ENCODE results near the gene GFPT1.
A peak's percentile ranks its signal among the peaks of the same experiment; 100 is the strongest.

The GFPT1 gene

DNA sequence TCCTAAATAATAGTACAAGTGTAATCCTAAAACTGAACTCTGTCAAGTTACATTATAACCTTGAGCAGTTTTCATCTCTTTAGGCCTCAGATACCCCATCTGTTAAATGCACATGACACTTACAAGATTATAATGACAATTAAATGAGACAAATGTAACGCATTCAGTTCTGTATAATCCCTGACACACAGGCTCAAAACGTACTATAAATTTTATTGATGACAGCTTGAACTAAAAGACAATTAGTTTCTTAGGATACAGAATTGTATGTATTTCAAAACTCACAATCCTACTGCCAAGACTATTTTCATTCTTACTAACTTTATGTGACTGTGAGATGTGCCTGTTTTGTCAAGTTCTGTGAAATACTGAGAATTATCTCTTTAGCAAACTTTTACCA, 56.2 kb downstream of the GFPT1 start:
- DNase-seq, result no peak

DNA sequence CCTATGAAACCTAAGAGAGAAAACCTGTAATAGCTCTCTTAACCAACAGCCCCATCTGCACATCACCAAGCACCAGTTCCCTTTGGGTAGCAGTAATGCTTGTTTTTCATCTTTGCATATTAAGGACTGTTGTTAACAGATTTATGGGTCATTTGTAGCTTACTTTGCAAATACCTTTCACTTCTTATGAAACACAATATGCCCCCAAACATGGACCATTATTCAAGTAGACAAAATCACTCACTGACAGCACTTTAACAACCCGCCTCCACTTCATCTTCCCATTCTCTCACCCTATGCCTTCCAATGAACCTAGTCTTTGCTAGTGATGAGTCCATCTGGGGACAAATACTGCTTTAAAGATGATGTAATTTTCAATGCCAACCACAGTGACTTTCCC, 64.4 kb downstream of the GFPT1 start:
- no peak for DNase-seq

DNA sequence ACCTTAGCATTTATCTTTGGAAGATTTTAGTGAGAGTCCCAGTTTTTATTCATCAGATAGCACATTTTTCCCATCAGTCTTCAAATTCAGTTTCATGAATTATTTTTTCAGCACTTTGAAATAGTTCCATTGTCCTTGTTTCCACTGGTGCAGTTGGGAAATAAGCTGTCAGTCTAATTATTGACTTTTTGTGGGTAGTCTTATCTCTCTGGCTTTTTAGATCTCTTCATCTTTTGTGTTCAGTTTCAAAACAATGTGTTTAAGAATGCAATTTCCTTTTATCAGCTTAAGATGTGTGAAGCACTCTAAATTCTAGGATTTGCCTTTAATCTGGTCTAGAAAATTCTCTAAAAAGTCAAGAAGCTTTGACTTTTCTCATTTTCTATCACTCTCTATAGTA, 70.5 kb downstream of the GFPT1 start:
- DNase-seq, result no peak

DNA sequence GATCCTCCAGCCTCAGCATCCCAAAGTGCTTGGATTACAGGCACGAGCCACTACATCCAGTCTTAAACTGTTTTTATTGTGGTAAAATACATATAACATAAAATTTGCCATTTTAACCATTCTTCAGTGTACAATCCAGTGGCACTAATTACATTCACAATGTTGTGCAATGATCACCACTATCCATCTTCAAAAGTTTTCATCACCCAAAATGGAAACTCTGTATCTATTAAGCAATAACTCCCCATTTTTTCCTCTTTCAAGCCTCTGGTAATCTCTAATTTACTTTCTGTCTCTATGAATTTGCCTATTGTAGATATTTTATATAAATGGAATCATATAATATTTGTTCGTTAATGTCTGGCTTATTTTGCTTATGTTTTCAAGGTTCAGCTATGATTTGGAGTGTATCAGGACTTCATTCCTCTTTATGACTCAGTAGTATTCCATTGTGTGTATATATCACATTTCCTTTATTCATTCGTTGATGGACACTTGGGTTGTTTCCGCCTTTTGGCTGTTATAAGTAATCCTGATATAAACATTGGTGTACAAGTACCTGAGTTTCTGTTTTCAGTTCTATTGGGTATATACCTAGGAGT, 71.8 kb downstream of the GFPT1 start:
- DNase-seq, result no peak

DNA sequence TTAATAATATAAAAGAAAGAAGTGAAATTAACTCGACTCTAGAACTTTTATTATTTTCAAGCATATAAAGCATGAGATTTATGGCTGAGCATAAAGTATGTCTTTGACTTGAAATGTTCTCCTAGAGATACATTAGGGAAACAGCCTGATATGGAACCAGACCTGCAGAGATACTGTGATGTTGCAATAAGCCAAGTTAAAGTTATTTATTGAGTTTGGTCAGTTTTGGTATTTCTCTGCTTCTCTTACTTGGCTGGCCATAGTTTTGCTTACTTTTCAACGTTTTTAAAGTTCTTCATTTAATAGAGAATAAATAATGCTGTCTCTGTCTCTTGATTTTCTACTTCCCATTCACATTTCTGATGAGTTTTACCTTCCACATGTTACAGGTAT, 76.0 kb downstream of the GFPT1 start:
- no peak for DNase-seq

DNA sequence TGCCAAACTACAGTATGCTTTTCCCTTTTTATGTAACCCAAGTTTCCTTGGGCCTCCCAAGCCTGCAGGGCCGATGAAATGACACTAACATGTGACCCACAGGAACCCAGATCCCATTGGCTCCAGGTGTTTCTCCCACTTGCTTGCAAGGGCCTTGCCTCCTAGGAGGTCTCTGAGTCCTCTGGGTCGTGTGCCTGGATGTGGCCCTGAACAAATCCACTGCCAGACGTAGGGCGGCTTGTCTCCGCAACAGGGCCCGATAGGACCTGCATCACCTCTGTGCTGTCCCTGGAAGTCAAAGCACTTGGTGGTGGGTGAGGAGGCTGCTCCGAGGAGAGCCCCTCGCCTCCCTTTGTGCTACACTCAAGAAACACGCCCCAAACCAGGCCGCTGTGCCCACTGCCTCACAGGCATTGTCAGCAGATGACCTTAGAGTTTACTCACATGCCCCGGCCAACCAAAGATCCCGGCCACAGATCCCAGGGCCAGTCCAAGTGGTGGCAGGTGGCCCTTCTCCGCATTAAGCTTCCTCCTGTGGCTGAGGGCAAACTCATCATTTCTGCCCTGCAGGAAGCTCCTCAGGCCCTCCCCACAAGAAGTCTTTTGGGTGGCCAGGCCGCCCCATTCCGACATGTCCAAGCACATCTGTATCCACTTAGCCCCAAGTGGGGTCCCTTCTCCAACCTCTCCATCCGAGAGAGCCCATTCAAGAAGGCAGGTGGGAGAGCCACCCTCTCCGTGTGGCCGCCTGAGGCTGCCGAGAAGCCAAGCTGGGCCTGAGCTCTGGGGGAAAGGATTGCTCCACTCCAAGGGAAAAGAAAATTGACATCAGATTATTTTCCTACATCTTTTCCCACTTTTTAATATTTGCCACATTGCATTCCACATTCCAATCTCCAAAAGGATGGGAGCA, 76.7 kb downstream of the GFPT1 start:
- DNase-seq, result no peak

DNA sequence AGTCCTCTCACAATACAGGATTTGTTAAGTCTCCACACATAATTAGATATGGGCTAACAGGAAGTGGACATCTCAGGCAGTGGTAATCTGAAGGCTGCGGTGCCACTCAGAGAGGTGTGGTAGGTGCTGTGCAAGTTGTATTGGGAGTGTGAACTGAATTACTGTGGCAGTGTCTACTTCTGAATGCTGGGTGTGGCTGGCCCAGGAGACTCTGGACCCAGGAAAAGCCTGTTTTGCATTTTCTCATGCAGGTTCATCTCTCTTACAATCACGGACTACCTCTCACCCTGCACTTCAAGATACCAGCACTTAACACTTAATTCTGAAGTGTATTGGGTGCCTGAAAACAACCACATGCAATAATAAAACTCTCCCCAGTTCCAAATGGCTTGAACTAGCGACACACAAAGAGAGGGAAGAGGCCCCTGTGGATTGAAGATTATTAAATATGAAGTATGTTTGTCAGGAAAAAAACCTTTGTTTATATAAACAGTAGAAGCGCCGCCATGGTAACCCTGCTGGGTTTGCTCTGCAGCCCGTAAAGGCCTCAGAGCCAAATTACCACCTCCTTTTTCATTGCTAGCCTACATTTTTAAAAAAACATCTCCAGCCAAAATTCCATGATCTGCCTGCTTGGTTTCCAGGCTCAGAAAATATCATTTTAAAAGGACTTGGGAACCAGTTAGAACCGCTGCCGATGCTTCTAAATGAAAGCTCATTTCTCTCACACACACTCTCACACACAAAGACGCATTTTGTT, 77.5 kb downstream of the GFPT1 start:
- DNase-seq, result no peak

DNA sequence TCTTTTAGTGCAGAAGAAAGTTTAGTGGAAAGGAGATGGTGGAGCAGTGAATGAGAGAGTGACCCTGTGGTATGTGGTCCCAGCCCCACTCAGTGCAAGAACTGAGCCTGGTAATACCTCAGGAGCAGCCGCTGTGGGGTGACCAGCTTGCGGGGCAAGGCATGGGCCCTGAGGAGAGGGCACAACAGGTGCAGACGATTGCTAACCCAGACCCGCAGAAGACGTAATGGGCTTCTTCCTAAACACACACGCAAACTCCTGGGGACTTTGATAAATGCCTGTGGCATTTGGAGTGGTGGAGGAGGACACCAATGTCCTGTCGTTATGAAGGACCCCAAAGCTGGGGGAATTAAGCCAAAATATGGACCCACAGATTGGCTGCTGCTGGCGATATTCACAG, 78.7 kb downstream of the GFPT1 start:
- DNase-seq, result no peak

DNA sequence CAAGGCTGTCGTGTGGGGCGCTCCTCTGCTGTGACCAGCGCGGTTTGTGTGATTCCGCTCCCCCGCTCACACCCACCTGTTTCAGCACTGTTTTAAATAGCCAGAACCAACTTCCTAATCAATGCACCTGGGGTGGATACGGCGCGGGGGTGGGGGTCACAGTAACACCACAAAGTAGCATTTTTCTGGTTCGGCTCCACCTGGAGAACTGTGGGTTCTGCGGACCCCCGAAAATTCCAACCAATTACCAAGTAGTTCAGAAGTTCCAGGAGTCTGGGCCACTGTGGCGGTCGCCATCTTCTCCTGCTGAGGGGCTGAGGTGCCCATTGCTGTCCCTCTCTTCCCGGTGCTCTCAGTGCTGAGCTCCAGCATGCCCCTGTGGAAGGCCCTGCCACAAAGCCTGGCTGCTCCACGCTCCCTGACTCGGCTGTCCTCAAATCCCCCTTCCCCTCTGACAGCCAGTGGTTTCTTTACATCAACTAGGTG, 79.4 kb downstream of the GFPT1 start:
- DNase-seq, result peak in 2 of 58 donors; percentile 29 to 46

DNA sequence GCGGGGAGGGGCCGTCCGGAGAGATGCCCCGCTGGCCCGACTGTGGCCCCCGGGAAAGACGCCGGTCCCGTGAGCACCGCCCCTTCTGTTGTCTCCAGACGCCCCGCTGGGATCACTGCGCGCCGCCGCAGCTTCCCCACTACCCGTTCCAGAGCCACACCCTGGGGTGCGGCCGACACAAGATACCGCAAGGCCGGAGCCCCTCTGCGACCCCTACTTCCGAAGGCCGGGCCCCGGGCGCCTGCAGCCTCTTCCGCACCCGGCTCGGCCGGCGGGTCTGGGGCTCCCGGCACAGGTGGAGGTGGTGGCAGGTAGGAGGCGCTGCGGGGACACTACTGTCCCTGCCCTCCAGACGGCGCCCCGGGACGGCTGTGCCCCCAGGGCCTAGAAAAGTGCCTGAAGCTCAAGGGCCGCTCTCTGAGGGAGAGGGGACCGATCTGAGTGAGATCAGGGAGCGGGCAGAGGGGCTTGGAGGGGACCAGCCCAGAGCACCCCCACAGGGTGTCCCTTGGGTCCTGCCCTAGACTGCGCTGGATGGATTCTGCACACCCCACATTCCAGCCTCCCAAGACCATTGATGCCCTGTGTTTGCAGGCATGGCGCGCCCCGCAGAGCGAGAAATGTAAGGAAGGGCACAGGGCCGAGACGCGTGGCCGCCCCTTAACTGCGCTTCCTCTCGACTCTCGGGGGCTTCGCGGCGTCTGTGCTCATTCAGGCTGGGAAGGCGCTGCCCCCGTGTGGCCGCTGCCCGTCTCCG, 80.0 kb downstream of the GFPT1 start:
- peak in 52 of 58 donors; percentile 28 to 83 (median 52) for DNase-seq

DNA sequence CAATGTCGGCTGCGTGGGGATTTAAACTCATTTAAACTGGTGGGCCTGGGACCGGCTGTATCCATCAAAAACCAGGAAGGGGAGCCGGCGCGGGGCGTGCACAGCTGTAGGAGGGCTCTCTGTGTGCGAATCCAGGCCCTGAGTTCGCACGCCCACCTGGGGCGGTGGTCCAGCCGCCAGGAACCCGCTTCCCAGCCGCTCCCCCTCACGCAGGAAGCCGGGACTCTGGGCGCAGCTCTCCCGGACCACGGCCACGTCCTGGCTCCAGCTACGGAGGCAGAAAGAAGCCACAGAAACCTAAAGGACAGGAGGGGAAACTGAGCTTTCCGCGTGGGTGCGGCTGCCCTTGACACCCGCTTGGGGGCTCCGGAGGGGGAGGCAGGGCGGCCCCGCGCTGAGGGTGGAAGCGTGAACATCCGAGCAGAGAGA, 80.6 kb downstream of the GFPT1 start:
- DNase-seq, result peak in 1 of 58 donors; percentile 17

DNA sequence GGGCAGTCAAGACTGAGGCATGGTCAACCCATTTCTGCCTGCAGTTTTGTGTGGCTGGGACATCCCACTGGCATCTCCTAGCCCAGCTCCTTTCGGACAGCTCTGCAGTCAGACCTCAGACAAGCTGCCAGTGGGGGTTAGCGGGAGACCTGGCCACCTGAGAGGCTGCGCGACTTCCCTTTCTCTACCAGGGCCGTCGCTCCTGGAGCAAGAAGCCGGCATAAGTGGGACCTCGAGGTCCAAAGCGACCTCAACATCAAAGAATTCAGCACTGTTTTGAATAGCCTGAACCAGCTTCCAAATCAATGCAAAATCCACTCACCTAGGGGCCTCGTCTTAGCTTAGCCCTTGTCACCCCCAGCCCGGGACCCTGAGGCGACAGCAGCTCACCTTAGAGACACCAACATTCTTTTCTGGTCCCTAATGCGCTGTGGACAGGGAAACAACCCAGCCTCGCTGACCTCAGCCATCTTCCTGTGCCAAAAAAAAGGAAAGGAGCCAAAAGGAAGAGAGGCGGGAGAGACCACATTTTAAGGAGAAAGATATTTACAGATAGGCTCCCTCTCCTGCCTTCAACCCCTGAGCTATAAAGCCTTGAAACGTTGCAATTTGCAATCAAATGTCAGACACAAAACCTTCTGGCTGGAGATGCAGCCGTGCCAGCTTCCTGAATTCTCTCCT, 81.2 kb downstream of the GFPT1 start:
- no peak for DNase-seq

DNA sequence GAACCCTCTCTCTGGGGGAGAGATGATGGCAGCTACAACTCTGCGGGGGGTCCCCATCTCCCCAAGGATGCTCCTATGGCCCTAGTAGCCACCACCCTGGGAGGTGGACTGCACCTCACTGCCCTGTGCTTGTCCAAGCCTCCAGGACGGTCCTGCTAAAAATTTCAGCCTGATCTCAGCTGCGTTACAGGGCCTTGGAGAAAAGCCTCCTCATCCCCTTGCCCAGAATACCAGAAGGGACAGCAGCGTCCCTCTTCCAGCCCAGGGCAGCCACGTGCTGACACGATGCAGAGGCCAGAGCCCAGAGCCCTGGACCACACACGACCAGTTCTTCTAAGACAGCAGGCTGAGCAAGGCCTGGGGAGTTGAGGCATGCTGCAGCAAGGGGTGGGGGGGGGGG, 81.9 kb downstream of the GFPT1 start:
- DNase-seq, result no peak

DNA sequence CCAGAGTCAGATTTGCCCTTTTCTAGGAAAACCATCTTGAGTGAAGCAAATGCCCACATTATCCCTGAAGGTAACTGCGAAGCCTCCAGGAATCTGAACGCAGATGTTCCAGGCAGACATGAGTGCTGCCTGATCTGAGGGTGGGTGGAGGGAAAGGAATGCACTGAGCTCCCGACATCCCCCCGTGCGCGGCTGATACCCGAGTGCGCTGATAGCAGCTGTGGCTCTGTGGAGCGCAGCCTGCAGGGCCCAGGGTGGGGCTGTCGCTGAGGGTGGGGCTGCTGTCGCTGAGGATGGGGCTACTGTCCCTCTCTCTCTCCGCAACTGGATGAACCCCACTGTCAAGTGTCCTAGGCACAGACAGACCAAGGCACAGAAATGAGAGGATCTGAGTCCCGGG, 82.4 kb downstream of the GFPT1 start:
- no peak for DNase-seq

DNA sequence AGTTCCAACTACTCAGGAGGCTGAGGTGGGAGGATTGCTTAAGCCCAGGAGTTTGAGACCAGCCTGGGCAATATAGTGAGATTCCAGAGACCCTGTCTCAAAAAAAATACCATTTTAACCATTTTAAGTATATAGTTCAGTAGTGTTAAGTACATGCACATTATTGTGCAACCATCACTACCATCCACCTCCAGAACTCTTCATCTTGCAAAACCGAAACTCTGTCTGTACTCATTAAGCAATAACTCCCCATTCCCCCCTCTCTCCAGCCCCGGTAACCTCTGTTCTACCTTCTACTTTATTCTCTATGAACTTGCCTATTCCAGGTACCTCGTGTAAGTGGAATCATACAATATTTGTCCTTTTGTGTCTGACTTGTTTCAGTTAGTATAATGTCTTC, 86.4 kb downstream of the GFPT1 start:
- DNase-seq, result no peak

DNA sequence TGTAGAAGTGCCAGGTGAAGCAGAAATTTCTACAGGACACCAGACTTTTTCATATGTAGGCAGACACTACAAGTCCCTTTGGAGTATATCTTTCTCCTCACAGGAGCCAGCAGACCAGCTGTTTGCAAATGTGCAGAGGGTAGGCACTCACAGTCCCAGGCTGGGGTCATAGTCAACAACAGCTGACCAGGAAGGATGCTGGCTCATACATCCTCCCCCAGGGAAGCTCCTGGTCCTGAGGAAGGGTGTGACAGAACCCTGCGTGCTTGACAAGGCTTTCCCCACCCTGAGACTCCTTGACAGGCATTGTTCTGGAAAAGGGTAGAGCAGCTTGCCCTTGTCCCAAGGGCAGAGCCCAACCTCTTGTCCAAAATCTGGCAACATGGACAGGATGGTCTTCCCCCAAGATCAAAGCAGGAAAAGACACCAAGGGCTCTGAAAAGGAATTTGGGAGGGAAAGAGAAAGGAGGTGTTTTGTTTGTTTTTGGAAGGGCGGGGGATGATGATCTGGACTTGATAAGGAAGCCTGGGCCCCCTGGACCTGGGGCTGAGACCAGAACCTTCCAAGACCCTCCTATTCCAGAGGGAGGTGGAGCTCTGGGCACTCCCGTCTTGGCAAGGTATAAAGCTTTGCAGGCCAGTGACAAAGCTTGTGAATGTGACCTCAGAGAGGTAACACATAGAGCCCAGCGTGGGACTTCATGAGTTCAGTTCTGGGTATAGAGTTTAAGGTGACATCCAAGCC, 87.1 kb downstream of the GFPT1 start:
- no peak for DNase-seq

DNA sequence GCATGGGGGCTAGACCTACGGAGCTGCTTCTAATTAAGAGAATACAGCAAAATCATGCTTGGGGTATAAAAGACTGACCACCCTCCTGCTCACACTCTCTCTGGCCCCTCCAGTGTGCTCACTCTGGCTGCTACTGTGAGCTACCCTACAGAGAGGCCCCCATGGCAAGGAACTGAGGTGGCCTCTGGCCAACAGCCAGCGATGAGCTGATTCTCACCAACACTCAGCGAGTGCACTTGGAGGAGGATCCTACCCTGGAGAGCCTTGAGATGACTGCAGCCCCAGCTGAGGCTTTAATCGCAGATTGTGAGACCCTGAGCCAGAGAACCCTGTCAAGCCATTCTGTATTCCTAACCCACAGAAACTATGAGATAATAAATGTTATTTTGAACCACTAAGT, 88.2 kb downstream of the GFPT1 start:
- DNase-seq, result no peak

DNA sequence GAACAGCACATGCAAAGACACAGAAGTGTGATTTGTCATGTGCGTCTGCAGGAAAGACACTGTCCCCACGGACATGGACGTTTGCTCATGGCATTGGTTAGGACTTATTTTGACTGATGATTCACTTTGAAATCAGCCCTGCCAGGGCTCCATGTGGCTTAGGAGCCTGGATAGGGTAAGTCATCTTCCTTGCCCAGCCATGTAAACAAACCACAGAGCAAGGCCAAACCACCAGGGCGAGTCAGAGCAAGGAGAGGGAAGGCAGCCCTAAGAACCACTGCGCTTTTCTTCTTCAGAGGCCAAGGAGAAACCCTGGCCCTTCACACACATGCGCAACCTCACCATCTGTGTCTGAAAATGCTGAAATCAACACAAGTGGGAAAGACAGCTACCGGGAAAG, 88.8 kb downstream of the GFPT1 start:
- DNase-seq, result no peak

DNA sequence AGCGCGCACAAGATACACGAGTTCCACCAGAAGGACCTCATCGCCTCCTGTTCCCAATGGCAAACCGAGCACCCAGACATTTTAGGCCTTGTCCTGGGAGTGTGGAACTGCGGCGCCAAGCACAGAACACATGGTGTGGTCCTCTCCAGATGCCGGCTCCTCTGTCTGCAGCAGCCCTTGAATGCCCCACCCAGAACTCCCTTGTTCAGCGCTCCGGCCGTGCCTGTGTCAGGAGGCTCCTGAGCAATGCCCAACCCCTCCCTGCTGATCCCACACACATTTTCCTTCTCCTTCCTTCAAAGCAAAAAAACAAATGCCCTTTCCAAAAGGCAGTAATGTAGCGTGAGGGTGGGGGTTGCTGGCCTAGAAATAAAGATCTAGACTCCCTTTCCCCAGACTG, 89.8 kb downstream of the GFPT1 start:
- no peak for DNase-seq

DNA sequence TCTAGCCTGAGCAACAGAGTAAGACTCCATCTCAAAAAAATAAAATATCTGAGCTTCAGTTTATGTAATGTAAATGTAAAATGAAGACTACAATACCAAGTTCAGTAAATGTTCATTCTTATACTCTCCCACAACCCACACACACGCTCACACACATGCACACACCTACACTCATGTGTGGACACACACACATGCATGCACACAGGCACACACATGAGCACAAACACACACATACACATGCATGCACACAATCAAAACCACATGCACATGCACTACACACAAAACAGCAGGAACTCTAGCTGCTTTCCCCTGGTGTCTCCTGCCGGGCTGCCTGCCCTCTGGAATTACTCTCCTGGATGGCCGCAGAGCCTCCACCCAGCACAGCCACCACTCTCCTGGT, 90.6 kb downstream of the GFPT1 start:
- no peak for DNase-seq
